ENCODE results near the gene COL23A1.

DNA sequence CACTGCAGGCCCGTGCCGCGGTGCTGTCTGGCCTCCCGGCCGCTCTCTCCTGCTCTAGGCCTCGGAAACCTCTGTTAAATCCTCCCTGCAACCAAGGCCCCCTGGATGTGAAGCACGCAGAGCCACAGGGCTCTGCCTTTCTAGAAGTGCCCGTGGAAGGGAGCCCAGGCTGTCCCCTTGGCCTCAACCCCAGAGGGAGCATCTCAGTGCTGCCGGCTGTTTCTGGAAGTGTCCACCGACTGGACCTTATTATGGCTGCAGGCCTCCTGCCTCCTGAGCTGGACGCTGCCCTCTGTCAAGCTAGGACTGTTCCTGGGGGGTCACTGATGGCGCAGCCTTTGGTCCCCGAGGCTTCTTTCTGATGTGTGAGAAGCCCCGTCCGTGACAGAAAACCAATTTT lies 317.2 kb downstream of the COL23A1 start:
- TF ChIP-seq CEBPB (IDR thresholded peaks at IDR 0.05; ENCODE audit: low read depth, low read length) = no peak
- no peak for TF ChIP-seq RAD21 (IDR thresholded peaks at IDR 0.05 in 1 of 2, conservative IDR thresholded peaks at IDR 0.05 in 1 of 2; ENCODE audit: low read depth in 2 of 2, low read length in 2 of 2)
- TF ChIP-seq POLR2AphosphoS5 (IDR thresholded peaks at IDR 0.05; ENCODE audit: low read depth, low read length) = no peak
- TF ChIP-seq, protein P1, sequence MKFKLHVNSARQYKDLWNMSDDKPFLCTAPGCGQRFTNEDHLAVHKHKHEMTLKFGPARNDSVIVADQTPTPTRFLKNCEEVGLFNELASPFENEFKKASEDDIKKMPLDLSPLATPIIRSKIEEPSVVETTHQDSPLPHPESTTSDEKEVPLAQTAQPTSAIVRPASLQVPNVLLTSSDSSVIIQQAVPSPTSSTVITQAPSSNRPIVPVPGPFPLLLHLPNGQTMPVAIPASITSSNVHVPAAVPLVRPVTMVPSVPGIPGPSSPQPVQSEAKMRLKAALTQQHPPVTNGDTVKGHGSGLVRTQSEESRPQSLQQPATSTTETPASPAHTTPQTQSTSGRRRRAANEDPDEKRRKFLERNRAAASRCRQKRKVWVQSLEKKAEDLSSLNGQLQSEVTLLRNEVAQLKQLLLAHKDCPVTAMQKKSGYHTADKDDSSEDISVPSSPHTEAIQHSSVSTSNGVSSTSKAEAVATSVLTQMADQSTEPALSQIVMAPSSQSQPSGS (IDR thresholded peaks at IDR 0.05; ENCODE audit: low read length) = no peak
- TF ChIP-seq, protein P2, sequence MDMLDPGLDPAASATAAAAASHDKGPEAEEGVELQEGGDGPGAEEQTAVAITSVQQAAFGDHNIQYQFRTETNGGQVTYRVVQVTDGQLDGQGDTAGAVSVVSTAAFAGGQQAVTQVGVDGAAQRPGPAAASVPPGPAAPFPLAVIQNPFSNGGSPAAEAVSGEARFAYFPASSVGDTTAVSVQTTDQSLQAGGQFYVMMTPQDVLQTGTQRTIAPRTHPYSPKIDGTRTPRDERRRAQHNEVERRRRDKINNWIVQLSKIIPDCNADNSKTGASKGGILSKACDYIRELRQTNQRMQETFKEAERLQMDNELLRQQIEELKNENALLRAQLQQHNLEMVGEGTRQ (IDR thresholded peaks at IDR 0.05; ENCODE audit: low read length) = no peak
- TF ChIP-seq EP300 (IDR thresholded peaks at IDR 0.05; ENCODE audit: borderline replicate concordance in 1 of 2, low read depth in 2 of 2, low read length in 2 of 2) = no peak
- TF ChIP-seq, protein P3, sequence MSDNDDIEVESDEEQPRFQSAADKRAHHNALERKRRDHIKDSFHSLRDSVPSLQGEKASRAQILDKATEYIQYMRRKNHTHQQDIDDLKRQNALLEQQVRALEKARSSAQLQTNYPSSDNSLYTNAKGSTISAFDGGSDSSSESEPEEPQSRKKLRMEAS (IDR thresholded peaks at IDR 0.05) = no peak
- TF ChIP-seq, protein P4, sequence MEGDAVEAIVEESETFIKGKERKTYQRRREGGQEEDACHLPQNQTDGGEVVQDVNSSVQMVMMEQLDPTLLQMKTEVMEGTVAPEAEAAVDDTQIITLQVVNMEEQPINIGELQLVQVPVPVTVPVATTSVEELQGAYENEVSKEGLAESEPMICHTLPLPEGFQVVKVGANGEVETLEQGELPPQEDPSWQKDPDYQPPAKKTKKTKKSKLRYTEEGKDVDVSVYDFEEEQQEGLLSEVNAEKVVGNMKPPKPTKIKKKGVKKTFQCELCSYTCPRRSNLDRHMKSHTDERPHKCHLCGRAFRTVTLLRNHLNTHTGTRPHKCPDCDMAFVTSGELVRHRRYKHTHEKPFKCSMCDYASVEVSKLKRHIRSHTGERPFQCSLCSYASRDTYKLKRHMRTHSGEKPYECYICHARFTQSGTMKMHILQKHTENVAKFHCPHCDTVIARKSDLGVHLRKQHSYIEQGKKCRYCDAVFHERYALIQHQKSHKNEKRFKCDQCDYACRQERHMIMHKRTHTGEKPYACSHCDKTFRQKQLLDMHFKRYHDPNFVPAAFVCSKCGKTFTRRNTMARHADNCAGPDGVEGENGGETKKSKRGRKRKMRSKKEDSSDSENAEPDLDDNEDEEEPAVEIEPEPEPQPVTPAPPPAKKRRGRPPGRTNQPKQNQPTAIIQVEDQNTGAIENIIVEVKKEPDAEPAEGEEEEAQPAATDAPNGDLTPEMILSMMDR (IDR thresholded peaks at IDR 0.05; ENCODE audit: control extremely low read depth in 1 of 3, insufficient read depth in 1 of 3, low read depth in 1 of 3, low read length in 3 of 3) = no peak
- no peak for TF ChIP-seq SRF (IDR thresholded peaks at IDR 0.05; ENCODE audit: low read depth, low read length)
- no peak for TF ChIP-seq POLR2A (IDR thresholded peaks at IDR 0.05; ENCODE audit: control extremely low read depth in 1 of 2, low read depth in 2 of 2, low read length in 2 of 2)
- no peak for TF ChIP-seq YY1 (IDR thresholded peaks at IDR 0.05; ENCODE audit: low read depth, low read length)
- TF ChIP-seq ZNF274 (IDR thresholded peaks at IDR 0.05; ENCODE audit: borderline replicate concordance, extremely low read depth, low read length) = no peak

All from H1 (cell line).